ENCODE data around the gene LRRK2.

GRCh38 chr12:40222247-40222646 lies 2.5 kb upstream of the LRRK2 start:
- TF ChIP-seq CTCF (optimal IDR thresholded peaks at IDR 0.05 in 1 of 3, IDR thresholded peaks at IDR 0.05 in 1 of 3, conservative IDR thresholded peaks at IDR 0.05 in 1 of 3; ENCODE audit: extremely low read depth in 1 of 3, insufficient read depth in 2 of 3, low read length in 3 of 3) = no peak
- no peak for TF ChIP-seq EZH2 (IDR thresholded peaks at IDR 0.05; ENCODE audit: low read length)

Data from keratinocyte (primary cell).